NB4 (cell line): ENCODE measurements around the gene MCM5.

Experiments
- TF ChIP-seq, protein P1 (sequence below): IDR thresholded peaks from one replicate; pipeline ENCODE4 v1.5.1; 2012; ENCODE audit warnings: low read depth, low read length
- TF ChIP-seq, protein P2 (sequence below): IDR thresholded peaks from 2 replicates; pipeline ENCODE4 v1.6.1; 2011; ENCODE audit warnings: low read depth, low read length

DNA sequence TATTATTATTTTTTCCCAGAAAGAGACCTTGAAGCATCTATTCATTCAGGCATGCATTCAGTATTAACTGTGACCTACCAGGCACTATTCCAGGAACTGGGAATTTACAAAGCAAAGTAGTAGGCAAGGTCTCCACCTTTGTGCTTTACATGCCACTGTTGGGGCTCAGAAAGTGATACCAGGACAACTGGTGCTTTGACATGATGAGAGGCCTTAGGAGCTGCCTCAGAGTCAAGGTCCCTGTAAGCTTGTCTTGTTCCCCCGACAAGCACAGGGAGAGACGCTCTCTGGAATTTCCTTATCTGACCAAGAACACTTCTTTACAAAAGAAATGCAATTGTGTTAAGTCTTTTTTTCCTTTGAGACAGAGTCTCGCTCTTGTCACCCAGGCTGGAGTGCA lies 21.3 kb upstream of the MCM5 start:
- TF ChIP-seq, protein P1, sequence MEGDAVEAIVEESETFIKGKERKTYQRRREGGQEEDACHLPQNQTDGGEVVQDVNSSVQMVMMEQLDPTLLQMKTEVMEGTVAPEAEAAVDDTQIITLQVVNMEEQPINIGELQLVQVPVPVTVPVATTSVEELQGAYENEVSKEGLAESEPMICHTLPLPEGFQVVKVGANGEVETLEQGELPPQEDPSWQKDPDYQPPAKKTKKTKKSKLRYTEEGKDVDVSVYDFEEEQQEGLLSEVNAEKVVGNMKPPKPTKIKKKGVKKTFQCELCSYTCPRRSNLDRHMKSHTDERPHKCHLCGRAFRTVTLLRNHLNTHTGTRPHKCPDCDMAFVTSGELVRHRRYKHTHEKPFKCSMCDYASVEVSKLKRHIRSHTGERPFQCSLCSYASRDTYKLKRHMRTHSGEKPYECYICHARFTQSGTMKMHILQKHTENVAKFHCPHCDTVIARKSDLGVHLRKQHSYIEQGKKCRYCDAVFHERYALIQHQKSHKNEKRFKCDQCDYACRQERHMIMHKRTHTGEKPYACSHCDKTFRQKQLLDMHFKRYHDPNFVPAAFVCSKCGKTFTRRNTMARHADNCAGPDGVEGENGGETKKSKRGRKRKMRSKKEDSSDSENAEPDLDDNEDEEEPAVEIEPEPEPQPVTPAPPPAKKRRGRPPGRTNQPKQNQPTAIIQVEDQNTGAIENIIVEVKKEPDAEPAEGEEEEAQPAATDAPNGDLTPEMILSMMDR = no peak
- TF ChIP-seq, protein P2, sequence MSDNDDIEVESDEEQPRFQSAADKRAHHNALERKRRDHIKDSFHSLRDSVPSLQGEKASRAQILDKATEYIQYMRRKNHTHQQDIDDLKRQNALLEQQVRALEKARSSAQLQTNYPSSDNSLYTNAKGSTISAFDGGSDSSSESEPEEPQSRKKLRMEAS = no peak
